ENCODE data around the gene SLC25A24.

SLC25A24 gene

GRCh38 chr1:108089477-108089876 lies 110.7 kb downstream of the SLC25A24 start:
- no peak for DNase-seq

DNA sequence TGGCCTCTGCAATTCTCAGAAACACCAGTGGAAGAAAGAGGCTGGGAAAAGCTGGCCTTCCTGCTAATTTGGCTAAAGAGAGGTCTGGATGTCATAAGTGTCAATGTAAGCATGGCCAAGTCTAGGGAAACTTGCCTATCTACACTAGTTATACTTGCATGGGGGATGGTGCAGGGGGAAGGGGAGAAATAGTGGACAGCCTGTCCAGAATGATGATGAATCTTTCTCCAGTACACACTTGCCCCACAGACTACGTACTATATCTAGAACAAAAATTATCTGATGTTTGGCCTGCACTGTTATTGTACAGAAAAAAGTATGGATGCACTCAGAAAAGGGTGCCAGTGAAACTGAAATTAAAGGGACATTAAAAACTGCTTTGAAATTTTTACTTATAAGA lies 114.5 kb downstream of the SLC25A24 start:
- DNase-seq = no peak

DNA sequence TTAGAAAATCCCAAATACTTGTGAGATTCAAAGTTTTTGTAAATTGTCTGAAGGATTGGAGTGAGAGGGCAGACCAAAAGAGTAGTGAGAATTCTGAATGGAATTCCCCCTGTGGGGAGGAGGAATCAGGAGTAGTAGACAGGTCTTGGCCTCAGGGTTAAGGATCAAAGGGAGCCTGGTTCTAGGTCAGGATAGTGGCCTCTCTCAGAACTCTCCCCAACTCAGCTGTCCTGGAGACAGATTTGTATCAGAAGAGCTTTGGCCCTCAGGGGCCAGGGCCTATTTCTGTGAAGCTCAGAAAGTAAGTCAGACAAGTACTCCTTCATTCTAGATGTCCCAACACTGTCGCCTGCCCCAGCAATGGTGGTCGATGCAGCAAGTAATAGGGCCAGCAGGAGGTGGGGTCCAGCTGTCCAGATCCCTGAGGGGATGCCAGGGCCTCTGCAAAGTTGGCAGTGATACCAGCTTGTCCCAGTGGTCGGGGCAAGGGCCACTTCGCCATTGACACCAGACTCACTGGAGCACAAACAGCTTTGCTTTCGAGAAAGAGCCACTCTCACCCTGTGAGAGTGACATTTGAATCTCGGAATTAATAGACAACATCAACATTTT lies 115.2 kb downstream of the SLC25A24 start:
- DNase-seq = no peak
